ENCODE measurements around the gene TBCA.
"Not testable (repeated sequence)": the region's sequence is repeated elsewhere in the genome, so short reads cannot be mapped to it uniquely, and the experiment has no call there.

TBCA gene

DNA sequence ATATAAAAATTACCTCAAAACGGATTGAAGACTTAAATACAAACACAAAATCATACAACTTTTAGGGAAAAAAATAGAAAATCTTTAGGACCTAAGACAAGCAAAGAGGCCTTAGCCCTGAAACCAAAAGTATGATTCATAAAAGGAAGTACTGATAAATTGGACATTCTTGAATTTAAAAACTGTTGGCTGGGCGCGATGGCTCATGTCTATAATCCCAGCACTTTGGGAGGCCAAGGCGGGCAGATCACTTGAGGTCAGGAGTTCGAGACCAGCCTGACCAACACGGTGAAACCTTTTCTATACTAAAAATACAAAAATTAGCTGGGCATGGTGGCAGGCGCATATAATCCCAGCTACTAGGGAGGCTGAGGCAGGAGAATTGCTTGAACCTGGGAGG lies 76.6 kb downstream of the TBCA start:
- not testable (repeated sequence) for DNase-seq

DNA sequence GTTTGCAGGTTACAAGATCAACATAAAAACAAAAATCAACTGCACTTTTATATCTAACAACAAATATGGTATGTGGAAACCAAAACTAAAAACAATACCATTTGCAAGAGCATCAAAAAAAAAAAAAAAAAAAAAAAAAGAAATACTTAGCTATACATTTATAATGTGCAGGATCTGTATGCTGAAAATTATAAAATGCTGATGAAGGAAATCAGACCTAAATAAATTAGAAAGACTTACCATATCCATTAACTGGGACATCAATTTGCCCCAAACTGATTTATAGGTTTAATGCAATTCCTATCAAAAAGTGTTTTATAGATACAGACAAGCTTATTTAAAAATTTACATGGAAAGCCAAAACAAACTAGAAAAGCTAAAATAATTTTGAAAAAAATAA lies 77.2 kb downstream of the TBCA start:
- no peak for DNase-seq

- DNase-seq, result no peak
Observed at GRCh38 chr5:77697692-77698091, 78.4 kb downstream of the TBCA start.

- no peak for DNase-seq
Observed at GRCh38 chr5:77696120-77696519, 80.0 kb downstream of the TBCA start.

GRCh38 chr5:77693913-77694312 lies 82.2 kb downstream of the TBCA start:
- no peak for DNase-seq

- DNase-seq, result no peak
Observed at GRCh38 chr5:77683171-77683732, 92.9 kb downstream of the TBCA start.

DNA sequence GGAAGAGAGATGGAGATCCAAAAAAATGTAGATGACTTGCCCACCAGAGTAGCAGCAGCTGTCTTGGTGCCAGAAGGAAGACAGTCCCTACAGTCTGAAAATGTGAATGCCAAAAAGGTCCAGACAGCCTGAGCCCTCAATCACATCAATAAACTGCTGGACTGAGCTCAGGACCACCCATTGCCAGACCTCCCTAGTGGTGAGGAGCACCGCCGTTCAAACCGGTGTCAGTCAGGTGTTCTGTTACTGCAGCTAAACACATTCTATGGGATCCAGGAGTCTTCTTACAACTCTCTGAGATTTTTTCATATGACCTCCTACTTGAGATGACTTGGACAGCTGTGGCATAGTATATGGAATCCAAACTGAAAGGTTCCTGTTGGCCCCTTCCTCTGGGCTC lies 105.6 kb downstream of the TBCA start:
- no peak for DNase-seq

DNA sequence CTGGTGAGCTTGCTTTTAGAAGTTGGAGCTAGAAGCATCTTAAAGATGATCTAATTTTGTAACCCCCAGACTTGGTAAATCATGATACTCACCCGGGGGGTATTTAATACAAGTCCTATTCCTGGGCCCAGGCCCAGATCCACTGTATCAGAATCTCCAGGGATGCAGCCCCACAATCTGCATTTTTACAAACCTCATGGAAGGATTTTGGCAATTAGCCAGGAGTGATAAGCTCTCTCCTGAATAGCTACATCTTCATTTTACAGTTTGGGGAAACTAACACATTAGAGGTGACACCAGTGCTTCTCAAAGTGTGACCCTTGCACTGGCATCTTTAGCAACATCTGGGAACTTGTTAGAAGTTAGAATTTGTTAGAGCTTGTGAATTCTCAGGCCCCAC lies 106.5 kb downstream of the TBCA start:
- no peak for DNase-seq

- no peak for DNase-seq
Observed at GRCh38 chr5:77663090-77663863, 112.9 kb downstream of the TBCA start.

DNA sequence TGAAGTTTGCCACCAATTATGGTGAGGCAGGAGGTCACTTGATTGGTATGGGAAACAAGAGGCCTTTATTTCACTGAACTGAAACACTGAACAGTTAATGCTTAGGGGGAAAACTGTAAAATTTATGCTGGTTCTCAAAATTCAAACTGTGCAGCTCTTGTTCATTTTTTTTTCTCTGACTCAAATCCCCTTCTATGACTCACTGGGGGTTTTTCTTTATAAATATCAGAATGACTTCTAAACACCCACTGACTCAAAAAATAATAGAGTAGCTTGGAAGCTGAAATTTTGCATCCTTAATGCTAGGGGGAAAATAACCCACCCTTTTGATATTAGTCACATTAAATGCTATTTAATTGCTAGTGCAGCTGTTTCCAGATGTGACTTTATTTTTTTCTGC lies 113.5 kb downstream of the TBCA start:
- DNase-seq, result no peak

- DNase-seq, result no peak
Observed at GRCh38 chr5:77658662-77659061, 117.5 kb downstream of the TBCA start.

- no peak for DNase-seq
Observed at GRCh38 chr5:77651343-77651742, 124.8 kb downstream of the TBCA start.

DNA sequence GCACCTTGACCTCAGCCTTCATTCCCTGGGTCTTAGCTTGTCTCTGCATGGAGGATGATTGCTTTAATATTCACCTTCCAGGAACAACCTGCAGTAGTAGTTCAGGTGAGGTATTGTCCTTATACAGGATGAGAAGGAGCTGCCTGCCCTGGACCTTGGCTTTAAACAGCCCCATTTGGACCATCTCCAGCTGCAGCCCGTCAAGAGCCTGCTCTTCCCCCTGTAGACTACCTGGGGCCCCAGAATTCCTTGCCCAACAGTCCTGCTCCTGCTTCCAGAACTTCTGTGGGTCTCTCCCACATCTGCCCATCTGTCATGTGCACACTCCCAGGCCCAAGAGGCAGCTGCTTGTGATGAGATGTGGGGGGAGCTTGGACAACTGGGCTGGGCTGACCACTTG lies 125.5 kb downstream of the TBCA start:
- DNase-seq, result no peak

DNA sequence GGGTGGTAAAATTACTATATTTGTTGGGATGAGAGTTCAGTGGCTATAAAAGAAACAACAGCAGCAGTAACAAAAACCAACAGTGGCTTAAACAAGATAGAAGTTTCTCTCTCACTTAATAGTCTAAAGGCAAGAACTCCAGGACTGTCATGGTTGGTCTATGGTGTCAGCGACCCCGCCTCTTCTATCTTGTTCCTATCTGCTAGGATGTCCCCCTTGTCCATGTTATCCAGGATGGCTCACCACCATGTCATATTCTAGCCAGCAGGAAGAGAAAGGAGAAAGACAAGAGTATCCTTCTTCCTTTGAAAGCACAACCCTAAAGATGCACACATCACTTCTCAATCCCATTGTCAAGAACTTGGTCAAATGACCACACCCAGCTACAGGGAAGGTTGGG lies 126.4 kb downstream of the TBCA start:
- no peak for DNase-seq

DNA sequence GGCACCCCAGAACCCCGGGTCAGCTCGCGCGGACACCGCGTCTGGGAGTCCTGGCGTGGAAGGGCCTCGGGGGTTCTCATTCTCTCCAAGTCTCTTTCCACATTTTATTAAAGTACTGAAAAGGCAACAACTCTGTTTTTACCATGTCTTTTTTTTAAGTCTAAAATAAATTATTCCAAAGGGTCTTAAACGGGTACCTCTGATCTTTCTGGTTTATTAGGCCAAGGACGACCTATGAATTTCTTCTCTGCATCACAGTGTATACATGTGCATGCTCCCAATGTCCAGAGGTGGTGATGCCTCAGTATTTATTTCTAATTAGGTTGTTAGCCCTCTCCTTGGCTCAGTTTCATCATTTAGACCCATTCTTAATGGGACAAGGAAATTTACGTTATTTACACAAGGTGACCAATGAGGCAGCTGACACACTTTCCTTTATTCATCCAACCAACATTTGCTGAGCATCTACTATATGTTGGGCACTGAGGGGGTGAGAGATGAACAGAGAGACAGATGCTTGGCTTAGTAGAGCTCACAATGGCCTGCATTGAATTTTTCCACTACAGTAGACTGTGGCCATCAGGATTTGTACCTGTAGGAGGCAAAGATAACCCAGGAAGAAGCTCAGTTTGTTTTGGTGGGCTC lies 130.0 kb downstream of the TBCA start:
- no peak for DNase-seq

DNA sequence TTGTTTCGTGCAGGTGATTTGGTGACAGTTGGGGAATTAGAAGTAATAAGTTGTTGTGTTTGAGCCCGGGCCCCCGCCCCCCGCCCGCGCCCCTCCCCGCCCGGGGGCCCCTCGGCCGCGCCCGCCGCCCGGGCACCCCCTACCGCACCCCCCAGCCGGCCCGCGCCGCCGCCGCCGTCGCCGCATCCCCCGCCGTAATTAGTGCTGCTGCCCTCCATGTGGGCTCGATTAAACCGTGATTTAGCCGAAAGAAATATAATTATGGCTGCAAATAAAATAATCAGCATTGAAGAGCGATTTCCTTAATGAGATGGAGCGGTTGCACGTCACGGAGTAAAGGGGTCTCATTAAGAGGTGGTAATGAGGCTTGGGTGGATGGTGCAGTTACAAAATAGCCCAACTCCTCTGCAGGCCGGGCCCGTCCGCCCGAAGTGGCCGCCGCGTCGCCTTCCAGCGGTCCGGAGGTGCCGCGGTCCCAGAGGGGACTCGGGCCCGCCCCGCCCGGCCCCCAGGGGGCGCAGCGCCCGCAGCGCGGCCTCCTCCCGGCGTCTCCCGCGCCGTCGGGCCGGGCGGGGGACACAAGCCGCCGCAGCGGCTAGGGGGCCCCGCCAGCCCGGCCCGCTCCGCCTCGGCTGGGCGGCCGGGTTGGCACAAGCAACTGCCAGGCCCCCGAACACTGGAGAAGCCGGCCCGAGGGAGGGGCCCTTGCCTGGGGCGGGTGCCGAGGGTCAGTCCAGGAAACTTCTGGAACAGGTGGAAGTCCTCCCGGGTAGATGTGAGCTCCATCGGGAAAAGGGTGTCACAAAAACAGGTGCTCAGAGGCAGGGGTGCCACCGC lies 130.8 kb downstream of the TBCA start:
- DNase-seq, result no peak

GRCh38 chr5:77644371-77645157 lies 131.6 kb downstream of the TBCA start:
- DNase-seq, result no peak

DNA sequence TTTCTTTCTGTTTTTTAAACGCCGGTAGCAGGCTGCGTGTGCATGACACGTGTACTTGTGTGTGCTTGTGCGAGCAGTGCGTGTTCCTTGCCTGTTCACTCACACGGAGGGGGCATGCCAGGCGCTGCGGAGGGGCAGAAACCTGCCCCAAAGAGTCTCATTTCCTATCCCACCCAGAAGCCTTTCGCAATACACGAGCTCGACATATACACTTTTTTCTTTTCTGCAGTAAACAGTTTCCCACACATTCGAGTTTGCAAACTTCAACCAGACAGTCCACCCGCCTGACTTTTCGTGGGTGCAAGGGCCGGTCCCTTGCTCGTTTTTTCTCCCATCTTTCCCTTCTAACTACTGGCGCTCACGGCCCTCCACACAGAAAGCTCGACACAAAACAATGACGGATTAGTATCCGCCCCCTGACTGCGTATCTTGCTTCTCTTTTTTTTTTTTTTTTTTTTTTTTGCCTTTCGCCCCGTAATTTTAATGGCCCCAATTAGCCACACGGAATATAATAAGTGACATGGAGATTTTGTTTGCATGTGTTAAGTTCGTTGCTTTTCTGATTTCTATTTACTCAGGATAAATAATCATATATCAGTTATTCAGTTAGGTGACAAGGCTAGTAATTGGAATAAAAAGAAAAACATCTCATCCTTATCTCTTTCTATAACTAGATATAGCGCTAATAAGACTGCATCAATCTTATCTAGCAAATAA lies 132.3 kb downstream of the TBCA start:
- no peak for DNase-seq

DNA sequence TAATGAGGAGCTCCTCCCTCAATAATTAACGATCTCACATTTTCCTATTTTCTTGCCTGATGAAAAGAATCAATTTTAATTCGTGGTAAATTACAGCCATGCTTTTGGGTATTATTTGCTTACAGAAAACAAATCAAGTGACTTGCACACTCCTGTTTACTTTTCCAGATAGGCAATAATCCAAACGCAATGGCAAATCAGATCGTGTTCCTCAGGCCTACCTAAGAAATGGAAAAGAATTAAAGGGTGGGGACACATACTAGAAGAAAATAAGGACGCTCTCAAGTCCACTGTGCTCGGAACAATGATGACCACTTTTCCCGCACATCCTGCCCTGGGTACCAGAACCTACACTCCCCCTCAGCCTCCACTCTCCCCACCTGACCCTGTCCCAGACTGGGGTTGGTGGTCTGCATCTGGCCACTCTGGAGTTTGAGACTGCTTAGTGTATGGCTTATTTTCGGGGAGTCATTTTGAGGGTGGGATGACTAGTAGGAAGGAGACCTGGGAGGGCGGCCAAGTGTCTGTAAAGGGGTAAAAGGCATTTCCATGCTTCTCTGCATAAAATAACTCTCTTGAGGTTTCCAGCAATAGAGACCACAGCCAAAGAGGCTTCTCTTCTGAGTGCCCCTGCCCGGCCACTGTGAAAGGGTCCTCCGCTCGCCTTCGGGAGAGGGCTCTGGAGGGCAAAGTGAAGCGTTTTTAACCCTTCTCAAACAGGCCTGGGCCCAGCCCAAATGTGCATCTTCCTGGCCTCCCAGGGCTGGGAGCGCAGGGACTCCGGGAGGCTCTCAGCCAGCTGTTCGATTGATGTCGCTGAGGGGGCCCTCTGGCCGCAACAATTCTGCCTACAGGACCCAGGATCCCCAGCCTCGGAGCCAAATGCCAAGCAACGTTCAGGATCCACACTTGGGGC lies 133.1 kb downstream of the TBCA start:
- no peak for DNase-seq

GRCh38 chr5:77641963-77642737 lies 134.0 kb downstream of the TBCA start:
- no peak for DNase-seq

All from activated effector memory CD4-positive, alpha-beta T cell treated with Interleukin-2 at 50 U/mL for 16 hours (primary cell).